AG10803 (cell line): ENCODE measurements around the gene GABRG2.
"Not testable (repeated sequence)": the region's sequence is repeated elsewhere in the genome, so short reads cannot be mapped to it uniquely, and the experiment has no call there.

Experiments used
- DNase-seq: peaks from one replicate; pipeline ENCODE4 v3.0.0; 2010; ENCODE audit warnings: low read depth
- H3K4me3 ChIP-seq: 2 replicates; pipeline ENCODE4 v1.5.1; 2011; ENCODE audit warnings: mild to moderate bottlenecking, low read length, control low read depth
- CTCF ChIP-seq: conservative IDR thresholded peaks from 2 replicates; pipeline ENCODE4 v1.5.1; 2011; ENCODE audit warnings: mild to moderate bottlenecking, low read length, control low read depth, inconsistent platforms

Gene GABRG2

GRCh38 chr5:162067655-162068411, at the start of gene GABRG2:
GABRG2 (plus strand) TSS chr5:162067773; CDS start chr5:162068000, 227 bp downstream.
- TF ChIP-seq CTCF: no peak
- no peak for DNase-seq
- H3K4me3 ChIP-seq: no peak within 1 kb of the TSS

GRCh38 chr5:162025312-162025711, 42.3 kb upstream of the GABRG2 start:
- no peak overlapping the region for H3K4me3 ChIP-seq
- no peak for TF ChIP-seq CTCF
- DNase-seq: no peak

GRCh38 chr5:162026803-162027202, 40.8 kb upstream of the GABRG2 start:
- DNase-seq: no peak
- TF ChIP-seq CTCF: no peak
- H3K4me3 ChIP-seq: no peak overlapping the region

- H3K4me3 ChIP-seq: no peak overlapping the region
- TF ChIP-seq CTCF: no peak
- no peak for DNase-seq
These were observed 30.1 kb upstream of the GABRG2 start for GRCh38 chr5:162037431-162037830.

- H3K4me3 ChIP-seq: no peak overlapping the region
- no peak for DNase-seq
- TF ChIP-seq CTCF: no peak
These were observed 20.3 kb upstream of the GABRG2 start for GRCh38 chr5:162047279-162047678.

- TF ChIP-seq CTCF: no peak
- no peak overlapping the region for H3K4me3 ChIP-seq
- no peak for DNase-seq
These were observed 14.9 kb upstream of the GABRG2 start for GRCh38 chr5:162052676-162053075.

- not testable (repeated sequence) for H3K4me3 ChIP-seq
These were observed 12.5 kb upstream of the GABRG2 start for GRCh38 chr5:162055095-162055494.

More at GRCh38 chr5:162055095-162055494, 12.5 kb upstream of the GABRG2 start:
- DNase-seq: not testable (repeated sequence)
